GM06990 (cell line): Measurements from ENCODE around the gene DNAJC6.

ENCODE experiments used
- DNase-seq: peaks from one replicate; pipeline ENCODE4 v3.0.0-alpha.2; 2011; ENCODE audit not compliant: insufficient read length; ENCODE audit errors: extremely low read depth
- H3K27me3 ChIP-seq: replicated peaks from 2 replicates; pipeline ENCODE4 v1.6.0; 2011; ENCODE audit warnings: low read length; ENCODE audit not compliant: control insufficient read depth, insufficient read depth
- H3K36me3 ChIP-seq: 2 replicates; pipeline ENCODE4 v1.5.1; 2011; ENCODE audit warnings: low read length; ENCODE audit not compliant: control insufficient read depth, insufficient read depth
- H3K4me3 ChIP-seq: replicated peaks from 2 replicates; pipeline ENCODE4 v1.5.1; 2011; ENCODE audit warnings: low read depth, mild to moderate bottlenecking, control low read depth, low read length
- CTCF ChIP-seq: IDR thresholded peaks from 2 replicates; pipeline ENCODE4 v1.5.1; 2011; ENCODE audit warnings: low read length, control low read depth, mild to moderate bottlenecking, inconsistent platforms; ENCODE audit not compliant: insufficient read depth, poor library complexity, severe bottlenecking

The DNAJC6 gene

DNA sequence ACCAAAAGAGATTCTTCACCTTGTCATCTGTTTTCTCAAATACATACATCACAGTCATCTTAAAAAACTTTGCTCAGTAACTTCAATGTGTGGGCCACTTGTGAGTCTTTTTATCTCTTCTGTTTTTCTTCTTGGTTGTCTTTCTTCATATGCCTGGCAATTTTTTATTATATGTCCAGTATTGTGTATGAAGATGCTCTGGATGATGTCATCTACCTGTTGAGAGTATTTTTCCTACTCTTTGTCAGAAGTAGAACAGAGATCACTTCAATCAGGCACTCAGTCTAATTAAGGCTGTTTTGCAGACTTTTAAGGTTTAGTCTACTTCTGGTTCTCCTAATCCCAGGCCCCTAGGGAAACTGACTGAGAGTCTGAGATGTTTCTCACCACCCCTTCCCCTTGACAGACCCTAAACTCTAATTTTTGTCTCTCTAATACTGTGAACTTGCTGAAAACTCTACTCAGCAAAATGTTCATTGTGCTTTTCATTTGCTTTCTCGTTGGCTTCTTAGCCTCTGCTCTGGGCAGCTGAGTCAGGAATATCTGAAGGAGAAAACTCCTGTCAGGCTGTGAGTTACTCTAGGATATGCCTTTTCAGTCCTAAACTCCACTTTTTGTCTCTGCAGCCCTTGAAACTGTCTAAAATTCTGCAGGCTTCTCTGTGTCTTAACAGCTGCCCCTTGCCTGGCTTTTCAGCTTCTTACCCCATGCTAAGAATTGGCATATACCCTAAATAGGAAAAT lies 33.0 kb upstream of the DNAJC6 start:
- TF ChIP-seq CTCF: no peak
- Histone ChIP-seq H3K4me3 (no peak overlapping the region), H3K27me3 (no peaks in the 10 kb centered on the region), H3K36me3 (no peaks in the 10 kb centered on the region)
- no peak for DNase-seq

DNA sequence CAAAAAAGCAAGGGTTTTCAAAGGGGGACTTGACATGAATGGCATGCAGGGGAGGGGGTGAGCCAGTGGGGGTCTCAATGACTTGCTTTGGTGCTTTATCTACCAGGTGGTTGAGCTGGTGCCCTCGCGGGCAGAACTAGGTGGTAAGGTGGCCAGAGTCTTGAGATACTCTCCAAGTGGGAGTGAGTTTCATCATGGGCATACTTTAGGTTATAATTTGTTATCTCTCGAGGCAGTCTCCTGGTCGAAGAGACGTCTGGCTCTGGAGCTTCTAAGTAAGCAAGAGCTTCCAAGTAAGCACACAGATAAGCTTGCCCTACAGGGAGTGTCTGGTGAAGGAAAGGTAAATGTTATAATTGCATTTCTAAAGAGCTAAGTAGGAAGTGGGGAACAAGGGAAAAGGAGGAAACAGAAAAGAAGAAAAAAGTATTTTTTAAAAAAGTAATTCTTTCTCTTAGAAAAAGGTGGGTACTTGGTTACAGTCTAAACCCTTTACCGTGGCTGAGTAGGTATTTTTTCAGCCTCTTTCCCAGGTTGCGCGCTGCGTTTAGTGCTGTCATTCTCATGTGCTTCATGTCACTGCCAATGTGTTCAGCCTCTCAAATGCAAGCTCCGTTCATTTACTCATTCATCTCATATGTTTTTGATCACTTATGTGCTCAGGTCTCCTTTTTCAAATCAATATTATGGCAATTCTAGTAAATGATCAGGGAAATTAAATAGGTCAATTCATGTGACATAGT lies 31.6 kb upstream of the DNAJC6 start:
- H3K4me3 ChIP-seq: no peak overlapping the region

GRCh38 chr1:65278376-65279069 lies 30.8 kb upstream of the DNAJC6 start:
- no peak for DNase-seq
- H3K27me3 ChIP-seq: no peaks in the 10 kb centered on the region
- no peak overlapping the region for H3K4me3 ChIP-seq
- no peak for TF ChIP-seq CTCF
- no peaks in the 10 kb centered on the region for H3K36me3 ChIP-seq

More for the DNA sequence above, 31.6 kb upstream of the DNAJC6 start:
- DNase-seq: no peak
- TF ChIP-seq CTCF: no peak
- H3K27me3 ChIP-seq: no peaks in the 10 kb centered on the region
- H3K36me3 ChIP-seq: no peaks in the 10 kb centered on the region

GRCh38 chr1:65279070-65279779 lies 30.1 kb upstream of the DNAJC6 start:
- Histone ChIP-seq H3K27me3 (no peaks in the 10 kb centered on the region), H3K4me3 (no peak overlapping the region), H3K36me3 (no peaks in the 10 kb centered on the region)
- TF ChIP-seq CTCF: no peak
- DNase-seq: no peak

DNA sequence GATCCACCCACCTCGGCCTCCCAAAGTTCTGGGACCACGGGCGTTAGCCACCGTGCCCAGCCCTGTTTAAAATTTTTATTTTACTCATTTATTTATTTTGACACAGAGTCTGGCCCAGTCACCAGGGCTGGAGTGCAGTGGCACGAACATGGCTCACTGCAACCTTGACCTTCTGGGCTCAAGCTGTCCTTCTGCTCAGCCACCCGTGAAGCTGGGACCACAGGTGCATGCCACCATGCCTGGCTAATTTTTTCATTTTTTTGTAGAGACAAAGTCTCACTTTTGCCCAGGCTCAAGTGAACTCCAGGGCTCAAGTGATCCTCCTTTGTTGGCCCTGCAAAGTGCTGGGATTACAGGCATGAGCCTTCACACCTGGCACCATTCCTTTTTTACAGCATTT lies 27.5 kb upstream of the DNAJC6 start:
- no peaks in the 10 kb centered on the region for H3K27me3 ChIP-seq

More for the DNA sequence above, 27.5 kb upstream of the DNAJC6 start:
- TF ChIP-seq CTCF: no peak
- DNase-seq: no peak
- H3K4me3 ChIP-seq: no peak overlapping the region
- no peaks in the 10 kb centered on the region for H3K36me3 ChIP-seq
